GM12891 (cell line): ENCODE results near the gene CDS2.

ENCODE experiments used
- DNase-seq: peaks from one replicate; pipeline ENCODE4 v3.0.0; 2011; ENCODE audit warnings: low spot score; ENCODE audit not compliant: insufficient read length
- FAIRE-seq: peaks from 2 replicates; lab custom pipeline; 2011; peaks lifted over from hg19 to GRCh38; lab: Jason Lieb, UNC
- PAX5 ChIP-seq: IDR thresholded peaks from 2 replicates; pipeline ENCODE4 v1.6.1; 2011; ENCODE audit warnings: low read length, moderate library complexity, mild to moderate bottlenecking; ENCODE audit not compliant: insufficient read depth, severe bottlenecking
- POLR2A ChIP-seq: IDR thresholded peaks from 2 replicates; pipeline ENCODE4 v1.6.1; 2011; ENCODE audit warnings: low read depth, low read length, control low read depth
- POLR2AphosphoS5 ChIP-seq: IDR thresholded peaks from 2 replicates; pipeline ENCODE4 v1.6.1; 2011; ENCODE audit warnings: low read depth, low read length, control low read depth
- POU2F2 ChIP-seq: IDR thresholded peaks from 2 replicates; pipeline ENCODE4 v1.6.1; 2011; ENCODE audit warnings: low read depth, mild to moderate bottlenecking, control low read depth, low read length, moderate library complexity
- SPI1 ChIP-seq: IDR thresholded peaks from 2 replicates; pipeline ENCODE4 v1.6.1; 2011; ENCODE audit warnings: low read depth, low read length, control low read depth
- TAF1 ChIP-seq: IDR thresholded peaks from 2 replicates; pipeline ENCODE4 v1.6.1; 2011; ENCODE audit warnings: low read depth, low read length, control low read depth

The CDS2 gene

GRCh38 chr20:5189917-5190316 lies 63.1 kb downstream of the CDS2 start:
- FAIRE-seq = no peak

GRCh38 chr20:5190444-5190843 lies 63.6 kb downstream of the CDS2 start:
- TF ChIP-seq POLR2AphosphoS5 = no peak
- FAIRE-seq (peak; percentile 75), DNase-seq (no peak)

More at GRCh38 chr20:5189917-5190316, 63.1 kb downstream of the CDS2 start:
- DNase-seq = no peak
- TF ChIP-seq TAF1 = no peak
- no peak for TF ChIP-seq PAX5
- no peak for TF ChIP-seq SPI1
- TF ChIP-seq POU2F2 = no peak
- no peak for TF ChIP-seq POLR2AphosphoS5
- TF ChIP-seq POLR2A = no peak

- peak; percentile 96 for FAIRE-seq
- no peak for TF ChIP-seq POLR2A
- no peak for TF ChIP-seq POU2F2
- TF ChIP-seq POLR2AphosphoS5 = no peak
- TF ChIP-seq TAF1 = no peak
- no peak for TF ChIP-seq SPI1
- TF ChIP-seq PAX5 = no peak
- peak; percentile 35 for DNase-seq
Measured at GRCh38 chr20:5191829-5192569, 65.2 kb downstream of the CDS2 start.

- FAIRE-seq (no peak), DNase-seq (no peak)
Measured at GRCh38 chr20:5192570-5193431, 66.0 kb downstream of the CDS2 start.

GRCh38 chr20:5195655-5196054 lies 68.8 kb downstream of the CDS2 start:
- no peak for DNase-seq
- TF ChIP-seq SPI1 (no peak), POU2F2 (no peak), PAX5 (no peak), TAF1 (no peak), POLR2AphosphoS5 (no peak), POLR2A (no peak)
- no peak for FAIRE-seq

More at GRCh38 chr20:5192570-5193431, 66.0 kb downstream of the CDS2 start:
- TF ChIP-seq POLR2A (no peak), POU2F2 (no peak), POLR2AphosphoS5 (no peak), SPI1 (no peak), TAF1 (no peak), PAX5 (no peak)

- TF ChIP-seq POLR2AphosphoS5 = no peak
- TF ChIP-seq POU2F2 = no peak
- TF ChIP-seq PAX5 = no peak
- TF ChIP-seq POLR2A = no peak
- no peak for TF ChIP-seq TAF1
- DNase-seq (no peak), FAIRE-seq (no peak)
Measured at GRCh38 chr20:5196149-5196548, 69.3 kb downstream of the CDS2 start.

- TF ChIP-seq POU2F2 = no peak
- no peak for TF ChIP-seq PAX5
- no peak for TF ChIP-seq POLR2A
- no peak for TF ChIP-seq POLR2AphosphoS5
- TF ChIP-seq SPI1 = no peak
- no peak for TF ChIP-seq TAF1
- no peak for FAIRE-seq
- DNase-seq = no peak
Measured at GRCh38 chr20:5197270-5197827, 70.5 kb downstream of the CDS2 start.

- no peak for TF ChIP-seq POLR2AphosphoS5
- TF ChIP-seq SPI1 = no peak
- no peak for TF ChIP-seq POLR2A
- TF ChIP-seq POU2F2 = no peak
- no peak for TF ChIP-seq PAX5
- no peak for TF ChIP-seq TAF1
- FAIRE-seq (no peak), DNase-seq (no peak)
Measured at GRCh38 chr20:5197847-5198650, 71.2 kb downstream of the CDS2 start.

GRCh38 chr20:5198651-5198924 lies 71.8 kb downstream of the CDS2 start:
- no peak for TF ChIP-seq PAX5
- TF ChIP-seq TAF1 = no peak
- no peak for TF ChIP-seq SPI1
- TF ChIP-seq POU2F2 = no peak
- TF ChIP-seq POLR2AphosphoS5 = no peak
- TF ChIP-seq POLR2A = no peak
- no peak for DNase-seq
- FAIRE-seq = no peak

- FAIRE-seq (no peak), DNase-seq (no peak)
- no peak for TF ChIP-seq POU2F2
- TF ChIP-seq POLR2AphosphoS5 = no peak
- no peak for TF ChIP-seq TAF1
- TF ChIP-seq POLR2A = no peak
- no peak for TF ChIP-seq SPI1
- no peak for TF ChIP-seq PAX5
Measured at GRCh38 chr20:5203380-5203779, 76.6 kb downstream of the CDS2 start.
